Activated CD4-positive, CD25-positive, alpha-beta regulatory T cell treated with anti-CD3 and anti-CD28 coated beads, Interleukin-2, amount 50 U/mL, for 24 hours (primary cell): ENCODE data around the gene TACO1.

Experiments used
- ATAC-seq, 2 donors: fragments of 150-1000 bp; cut with Tn5 transposase; one replicate each; pipeline ENCODE4 v1.10.0; 2021; ENCODE audit warnings: mild to moderate bottlenecking in 1 of 2, moderate library complexity in 1 of 2

Gene TACO1

GRCh38 chr17:63641692-63642448, 41.2 kb downstream of the TACO1 start:
- ATAC-seq, result no peak

DNA sequence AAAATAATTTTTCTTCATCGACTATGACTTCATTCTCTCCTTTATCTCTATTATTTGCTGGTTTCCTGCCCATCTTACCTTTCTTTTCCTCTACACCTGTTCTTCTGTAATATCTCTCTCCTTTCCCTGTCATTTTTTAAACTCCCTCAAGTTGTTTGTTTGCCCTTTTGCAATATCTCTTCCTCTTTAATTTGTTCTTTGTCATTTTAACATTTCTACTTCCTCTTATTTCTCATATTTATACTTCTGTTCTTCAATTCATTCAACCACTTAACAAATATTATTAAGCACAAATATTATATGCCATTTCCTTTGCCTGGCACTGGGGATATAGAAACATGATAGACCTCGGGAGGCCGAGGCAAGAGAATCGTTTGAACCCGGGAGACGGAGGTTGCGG, 44.2 kb downstream of the TACO1 start:
- no peak for ATAC-seq

- no peak for ATAC-seq
These were observed 45.2 kb downstream of the TACO1 start for GRCh38 chr17:63645775-63646487.

GRCh38 chr17:63646488-63646806, 45.8 kb downstream of the TACO1 start:
- no peak for ATAC-seq

- ATAC-seq, result no peak
These were observed 46.5 kb downstream of the TACO1 start for GRCh38 chr17:63647065-63647725.

DNA sequence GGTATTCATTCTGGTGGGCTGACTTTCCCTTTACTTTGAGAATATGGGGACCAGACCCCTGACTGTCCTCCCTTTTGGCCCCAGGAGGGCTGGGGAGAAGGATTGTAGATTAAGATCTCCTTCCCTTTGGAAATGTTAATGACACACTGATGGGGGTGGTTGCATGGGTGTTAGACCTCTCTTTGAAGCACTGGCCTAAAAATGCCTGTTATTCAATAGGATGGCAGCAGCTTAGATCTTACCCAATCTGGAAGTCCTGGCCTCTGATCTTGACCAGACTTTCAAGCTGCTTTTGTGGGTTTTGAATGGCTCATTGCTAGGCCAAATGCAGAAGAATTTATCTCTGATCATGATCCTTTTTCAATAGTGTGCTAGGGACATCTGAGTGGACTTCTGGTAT, 47.2 kb downstream of the TACO1 start:
- no peak for ATAC-seq

GRCh38 chr17:63649813-63650212, 49.1 kb downstream of the TACO1 start:
- no peak for ATAC-seq

DNA sequence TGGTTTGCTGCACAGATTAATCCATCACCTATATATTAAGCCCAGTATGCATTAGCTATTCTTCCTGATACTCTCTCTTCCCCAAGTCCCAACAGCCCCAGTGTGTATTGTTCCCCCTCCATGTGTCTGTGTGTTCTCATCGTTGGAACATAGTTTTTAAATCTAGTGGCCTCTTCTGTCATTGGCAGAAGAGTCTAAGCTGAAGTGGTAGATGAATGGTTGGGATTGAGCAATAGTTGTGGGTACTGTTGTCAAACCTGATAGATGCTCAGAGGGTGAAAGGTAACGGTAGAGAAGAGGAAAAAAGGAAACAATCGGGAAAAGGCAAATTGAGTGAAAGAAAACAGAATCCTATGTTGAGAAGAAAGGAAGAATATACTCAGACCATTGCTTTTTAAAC, 51.4 kb downstream of the TACO1 start:
- no peak for ATAC-seq

DNA sequence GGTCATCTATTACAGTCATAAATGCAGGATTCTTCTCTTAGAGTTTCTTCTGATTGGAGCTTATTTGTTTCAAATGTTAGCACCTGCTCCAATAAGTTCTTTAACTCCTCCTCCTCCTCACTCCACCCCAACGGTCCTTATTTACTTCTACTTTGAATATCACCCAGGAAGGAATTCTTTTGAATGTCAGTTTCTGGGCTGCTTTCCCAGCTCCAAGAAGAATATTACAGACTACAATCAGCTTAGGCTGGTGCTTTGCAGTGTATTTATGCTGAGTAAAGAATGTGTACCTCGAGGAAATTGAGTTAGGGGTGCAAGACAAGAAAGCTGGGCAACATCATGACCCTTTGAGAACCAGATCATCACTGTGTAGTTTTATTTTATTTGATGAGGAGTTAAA, 52.4 kb downstream of the TACO1 start:
- ATAC-seq, result no peak

- ATAC-seq, result no peak
These were observed 57.1 kb downstream of the TACO1 start for GRCh38 chr17:63657786-63658185.
